ENCODE measurements around the gene KCNMB4.

GRCh38 chr12:70353780-70354660, 12.1 kb upstream of the KCNMB4 start:
- no peak for TF ChIP-seq TAF1 (IDR thresholded peaks at IDR 0.05; ENCODE audit: borderline replicate concordance, insufficient read depth, low read length)
- TF ChIP-seq REST (IDR thresholded peaks at IDR 0.05; ENCODE audit: insufficient read depth in 1 of 2, low read depth in 2 of 2, low read length in 2 of 2): no peak
- no peak for TF ChIP-seq POLR2AphosphoS5 (IDR thresholded peaks at IDR 0.05; ENCODE audit: low read depth, low read length)
- no peak for TF ChIP-seq SIN3A (IDR thresholded peaks at IDR 0.05; ENCODE audit: borderline replicate concordance, insufficient read depth, low read length)
- TF ChIP-seq FOXP2 (optimal IDR thresholded peaks at IDR 0.05; ENCODE audit: borderline replicate concordance, extremely low read depth, extremely low read length, insufficient read depth): no peak

Data from PFSK-1 (cell line).